OCI-LY7 (cell line): ENCODE results near the gene SLC66A1.

Experiments used
- EZH2phosphoT487 ChIP-seq: fragments of 200-600 bp; sonication (generic); IDR thresholded peaks from 2 replicates; pipeline ENCODE4 v1.6.1; 2018; ENCODE audit warnings: low read depth, borderline replicate concordance, mild to moderate bottlenecking, mixed run types, antibody characterized with exemption, low read length, moderate library complexity, mixed read lengths
- TF ChIP-seq, protein P1 (sequence below): fragments of 200-600 bp; sonication (generic); conservative IDR thresholded peaks from 2 replicates; pipeline ENCODE4 v1.5.1; 2014; ENCODE audit warnings: mild to moderate bottlenecking, antibody characterized with exemption, low read length, moderate library complexity, mixed read lengths

DNA sequence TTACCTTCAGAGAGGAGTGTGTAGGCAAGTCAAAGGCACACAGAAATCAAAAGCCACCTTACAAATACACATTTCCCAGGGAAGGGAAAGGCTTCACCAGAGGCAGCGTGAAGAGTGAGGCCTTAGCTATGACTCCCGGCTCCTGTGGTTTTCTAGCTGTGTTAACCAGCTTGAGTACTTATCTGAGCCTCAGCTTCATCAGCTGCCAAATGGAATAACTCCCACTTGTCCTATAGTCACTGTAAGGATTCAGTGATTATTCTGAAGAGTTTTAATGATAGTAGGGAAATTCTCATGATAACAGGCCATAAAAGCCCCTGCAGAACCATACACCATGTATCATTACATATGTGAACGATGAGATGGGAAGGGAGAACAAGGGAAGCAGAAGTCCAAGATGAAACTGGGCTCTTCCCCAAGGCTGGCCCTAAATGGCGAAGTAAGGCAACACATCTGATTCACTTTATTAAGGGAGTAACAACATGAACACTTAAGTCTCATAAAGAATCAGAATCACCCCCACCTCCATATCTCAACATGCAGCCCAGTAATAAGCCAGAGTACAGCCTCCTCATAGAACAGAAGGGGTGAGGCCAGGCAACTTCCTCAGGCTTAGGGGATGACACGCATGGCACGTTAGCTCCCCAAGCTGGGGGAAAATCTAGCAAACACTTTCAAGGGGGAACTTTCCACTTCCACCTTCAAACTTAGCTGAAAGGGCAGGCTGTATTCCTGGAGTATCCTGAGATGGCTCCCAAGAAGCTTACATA is 63.7 kb downstream of the SLC66A1 start:
- TF ChIP-seq, protein P1, sequence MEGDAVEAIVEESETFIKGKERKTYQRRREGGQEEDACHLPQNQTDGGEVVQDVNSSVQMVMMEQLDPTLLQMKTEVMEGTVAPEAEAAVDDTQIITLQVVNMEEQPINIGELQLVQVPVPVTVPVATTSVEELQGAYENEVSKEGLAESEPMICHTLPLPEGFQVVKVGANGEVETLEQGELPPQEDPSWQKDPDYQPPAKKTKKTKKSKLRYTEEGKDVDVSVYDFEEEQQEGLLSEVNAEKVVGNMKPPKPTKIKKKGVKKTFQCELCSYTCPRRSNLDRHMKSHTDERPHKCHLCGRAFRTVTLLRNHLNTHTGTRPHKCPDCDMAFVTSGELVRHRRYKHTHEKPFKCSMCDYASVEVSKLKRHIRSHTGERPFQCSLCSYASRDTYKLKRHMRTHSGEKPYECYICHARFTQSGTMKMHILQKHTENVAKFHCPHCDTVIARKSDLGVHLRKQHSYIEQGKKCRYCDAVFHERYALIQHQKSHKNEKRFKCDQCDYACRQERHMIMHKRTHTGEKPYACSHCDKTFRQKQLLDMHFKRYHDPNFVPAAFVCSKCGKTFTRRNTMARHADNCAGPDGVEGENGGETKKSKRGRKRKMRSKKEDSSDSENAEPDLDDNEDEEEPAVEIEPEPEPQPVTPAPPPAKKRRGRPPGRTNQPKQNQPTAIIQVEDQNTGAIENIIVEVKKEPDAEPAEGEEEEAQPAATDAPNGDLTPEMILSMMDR, result no peak
- no peak for TF ChIP-seq EZH2phosphoT487
